SIG-M5 treated with dmso at 0.1 percent for 504 hours (cell line): ENCODE measurements around the gene TTPAL.

Experiments used
- DNase-seq: peaks from one replicate; lab custom pipeline; 2025; ENCODE audit not compliant: unreplicated experiment; lab: John Stamatoyannopoulos, UW

TTPAL gene

DNA sequence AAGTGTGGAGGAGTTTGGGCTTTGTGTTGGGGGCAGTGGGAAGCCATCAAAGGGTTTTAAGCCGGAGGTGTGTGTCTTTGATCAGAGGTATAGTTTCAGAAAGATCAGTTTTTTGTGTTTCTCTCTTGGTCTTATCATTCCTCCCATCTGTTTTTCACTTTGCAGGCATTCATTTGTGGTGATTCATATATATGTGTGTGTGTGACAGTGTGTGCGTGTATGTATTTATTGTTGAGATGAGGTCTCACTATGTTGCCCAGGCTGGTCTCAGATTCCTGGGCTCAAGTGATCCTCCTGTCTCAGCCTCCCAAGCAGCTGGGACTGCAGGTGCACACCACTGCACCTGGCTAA is 57.3 kb downstream of the TTPAL start:
- no peak for DNase-seq

DNA sequence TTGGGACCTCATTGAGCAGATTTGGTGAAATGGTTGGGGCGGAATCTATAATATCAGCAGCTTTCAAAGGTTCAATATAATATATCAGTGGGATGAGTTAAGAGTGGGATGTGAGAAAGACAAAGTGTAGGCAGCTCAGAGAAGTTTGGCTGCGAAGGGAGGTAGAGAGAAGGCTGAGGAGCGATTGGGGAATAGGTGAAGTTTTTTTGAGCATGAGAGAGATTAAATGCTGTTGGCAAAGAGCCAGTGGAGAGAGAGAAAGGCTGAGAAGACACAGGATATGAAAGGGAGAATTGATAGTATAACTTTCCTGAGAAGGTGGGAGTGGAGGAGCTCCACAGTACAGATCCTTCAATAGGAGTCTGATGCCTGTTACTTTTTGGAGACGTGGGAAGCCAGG is 58.3 kb downstream of the TTPAL start:
- no peak for DNase-seq

DNA sequence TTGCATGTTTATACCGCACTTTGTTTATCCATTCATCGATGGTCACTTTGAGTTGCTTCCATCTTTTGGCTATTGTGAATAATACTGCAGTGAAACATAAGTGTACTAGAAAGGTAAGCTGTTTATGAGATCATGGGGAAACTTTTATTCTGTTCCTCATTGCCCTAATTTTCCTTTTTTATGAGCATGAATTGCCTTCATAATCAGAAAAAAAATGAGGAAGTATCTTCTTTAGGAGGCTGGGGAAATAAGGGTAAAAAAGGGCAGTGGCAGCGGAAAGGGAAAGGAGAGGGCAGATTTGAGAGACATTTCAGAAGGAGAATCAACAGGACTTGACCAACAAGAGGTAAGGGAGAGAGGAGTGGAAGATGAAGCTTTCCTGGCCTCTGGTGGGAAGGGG is 60.5 kb downstream of the TTPAL start:
- DNase-seq, result peak; percentile 14

DNA sequence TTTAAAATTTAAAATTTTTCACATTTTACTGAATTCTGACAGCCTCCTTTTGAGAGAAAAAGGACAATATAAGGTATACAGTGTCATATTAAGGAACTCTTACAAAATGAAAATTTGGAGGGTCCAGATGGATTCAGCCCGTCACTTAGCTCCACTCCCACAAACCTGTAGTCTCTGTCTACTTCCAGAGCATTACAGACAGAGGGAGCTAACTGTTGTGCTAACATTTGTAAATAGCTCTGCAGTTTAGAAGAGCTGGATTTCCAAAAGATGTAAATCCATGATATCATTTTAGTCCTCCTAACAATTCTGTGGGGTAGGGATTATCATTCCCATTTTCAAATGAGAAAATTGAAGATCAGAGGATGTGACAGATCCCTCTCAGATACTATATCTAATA is 62.3 kb downstream of the TTPAL start:
- no peak for DNase-seq

DNA sequence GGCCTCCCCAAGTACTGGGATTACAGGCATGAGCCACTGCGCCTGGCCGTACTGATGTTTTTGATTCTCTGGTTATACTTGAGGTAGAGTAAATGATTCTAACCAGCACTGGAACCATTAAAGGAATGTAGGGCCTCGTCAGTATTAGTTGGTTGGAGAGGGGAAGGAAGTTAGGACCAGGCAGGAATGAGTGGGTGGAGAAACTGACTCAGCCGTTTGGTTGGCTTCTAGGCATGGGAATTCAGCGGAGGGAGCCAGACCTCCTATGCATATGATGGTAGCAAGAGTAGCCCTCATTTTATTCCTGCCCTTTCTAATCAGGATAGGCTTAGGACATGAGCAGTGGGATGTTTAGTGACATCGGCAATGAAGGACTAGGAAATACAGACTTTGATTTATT is 65.2 kb downstream of the TTPAL start:
- no peak for DNase-seq

DNA sequence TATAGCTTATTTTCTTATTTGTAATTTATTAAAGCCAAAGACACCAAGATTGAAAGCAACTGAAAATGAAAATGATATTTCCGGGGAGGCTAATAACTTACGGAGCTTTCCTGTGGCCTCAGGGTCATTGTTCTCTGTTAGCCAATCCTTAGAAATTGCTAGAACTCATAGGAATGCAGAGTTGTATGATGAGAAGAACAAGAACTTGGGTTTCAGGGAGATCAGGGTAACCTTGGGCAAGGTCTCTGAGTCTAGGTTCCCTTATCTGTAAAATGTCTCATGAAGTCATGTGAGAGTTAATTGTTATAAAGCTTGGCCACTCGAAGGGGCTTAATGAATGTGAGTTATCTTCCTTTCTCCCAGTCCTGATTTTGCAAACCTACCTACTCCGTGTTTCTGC is 66.3 kb downstream of the TTPAL start:
- DNase-seq, result no peak

DNA sequence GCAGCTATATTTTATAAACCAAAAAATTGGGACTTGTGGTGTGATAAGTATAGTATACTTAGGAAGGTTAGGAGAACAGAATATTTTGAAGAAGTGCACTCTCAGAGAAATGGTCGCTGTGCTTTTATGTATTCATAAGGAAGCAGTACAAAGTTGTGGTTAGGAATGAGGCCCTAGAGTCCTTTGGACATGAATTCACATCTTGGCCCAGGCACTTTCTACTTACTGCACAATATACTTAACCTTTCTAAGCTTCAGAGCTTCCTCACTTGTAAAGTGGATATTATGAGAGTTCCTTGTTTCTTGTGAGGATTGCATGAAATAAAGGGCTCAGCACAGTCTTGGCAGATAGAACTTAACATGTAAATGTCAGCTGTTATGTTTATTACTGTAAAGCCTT is 67.2 kb downstream of the TTPAL start:
- DNase-seq, result peak; percentile 30

DNA sequence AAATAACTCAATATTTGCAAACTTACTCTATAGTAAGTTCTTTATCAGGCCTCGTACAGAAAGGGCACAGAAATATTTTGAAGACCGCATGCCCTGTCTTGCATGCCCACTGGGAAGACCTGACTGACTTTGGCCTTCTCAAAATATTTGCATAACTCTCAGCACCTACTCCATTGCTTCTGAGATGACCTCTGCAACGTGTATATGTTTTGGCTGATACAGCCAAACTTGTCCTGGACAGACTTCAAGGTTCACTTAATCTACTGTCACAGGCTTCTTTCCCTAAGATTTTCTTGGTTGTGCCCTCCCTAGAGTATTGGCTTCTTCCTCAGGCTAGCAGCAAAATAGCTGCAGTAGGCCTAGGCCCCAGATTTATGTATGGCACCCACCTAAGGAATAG is 67.7 kb downstream of the TTPAL start:
- no peak for DNase-seq
